Omental fat pad (tissue), 4 donors: ENCODE measurements around the gene PARVG. TPM values are rescaled to one million over a fixed set of nuclear protein-coding genes. Genes with fewer than 3 reads are reported as not detected.

Experiments used
- ATAC-seq: fragments of 150-250 bp; one replicate; pipeline ENCODE4 v1.9.1; 2016; ENCODE audit warnings: mild to moderate bottlenecking, moderate library complexity; ENCODE audit not compliant: low FRiP score
- DNase-seq: peaks from one replicate; pipeline ENCODE4 v3.0.0-alpha.2; 2019; ENCODE audit warnings: low spot score
- CTCF ChIP-seq, 3 donors: fragments of 450-650 bp; IDR thresholded peaks; one replicate each; pipeline ENCODE4 v1.5.1; 2016 to 2017; ENCODE audit warnings: antibody characterized with exemption in 3 of 3, mild to moderate bottlenecking in 3 of 3, moderate library complexity in 2 of 3
- total RNA-seq, 4 donors: library from RNA; depleted of rRNA; stranded (reverse); fragments of >200 nt; gene quantifications; one replicate each; pipeline ENCODE4 v1.1.0, GENCODE V29; 2016

The PARVG gene
- total RNA-seq, 4 donors from 2014 or later, result 19.4 to 56.7 (median 39.6) TPM

- no peak for TF ChIP-seq CTCF (IDR thresholded peaks at IDR 0.05)
- DNase-seq, result no peak
- no peak for ATAC-seq
These were observed 20.3 kb upstream of the PARVG start for GRCh38 chr22:44160421-44160820.

GRCh38 chr22:44161673-44162072, 19.1 kb upstream of the PARVG start:
- TF ChIP-seq CTCF (IDR thresholded peaks at IDR 0.05), result no peak
- ATAC-seq, result no peak
- DNase-seq, result no peak

- DNase-seq (no peak), ATAC-seq (no peak)
- TF ChIP-seq CTCF (IDR thresholded peaks at IDR 0.05), result no peak
These were observed 17.8 kb upstream of the PARVG start for GRCh38 chr22:44162960-44163359.

- TF ChIP-seq CTCF (IDR thresholded peaks at IDR 0.05), result no peak
- ATAC-seq (no peak), DNase-seq (no peak)
These were observed 17.2 kb upstream of the PARVG start for GRCh38 chr22:44163536-44163935.

GRCh38 chr22:44164031-44164430, 16.7 kb upstream of the PARVG start:
- ATAC-seq (no peak), DNase-seq (no peak)
- TF ChIP-seq CTCF (IDR thresholded peaks at IDR 0.05), result no peak

- TF ChIP-seq CTCF (IDR thresholded peaks at IDR 0.05), result no peak
- no peak for ATAC-seq
- no peak for DNase-seq
These were observed 15.3 kb upstream of the PARVG start for GRCh38 chr22:44165286-44165874.

- TF ChIP-seq CTCF (IDR thresholded peaks at IDR 0.05), result no peak
- ATAC-seq (no peak), DNase-seq (no peak)
These were observed 14.0 kb upstream of the PARVG start for GRCh38 chr22:44166498-44167276.
